ENCODE results near the gene KDM7A.
"Not testable (repeated sequence)": the region's sequence is repeated elsewhere in the genome, so short reads cannot be mapped to it uniquely, and the experiment has no call there.

DNA sequence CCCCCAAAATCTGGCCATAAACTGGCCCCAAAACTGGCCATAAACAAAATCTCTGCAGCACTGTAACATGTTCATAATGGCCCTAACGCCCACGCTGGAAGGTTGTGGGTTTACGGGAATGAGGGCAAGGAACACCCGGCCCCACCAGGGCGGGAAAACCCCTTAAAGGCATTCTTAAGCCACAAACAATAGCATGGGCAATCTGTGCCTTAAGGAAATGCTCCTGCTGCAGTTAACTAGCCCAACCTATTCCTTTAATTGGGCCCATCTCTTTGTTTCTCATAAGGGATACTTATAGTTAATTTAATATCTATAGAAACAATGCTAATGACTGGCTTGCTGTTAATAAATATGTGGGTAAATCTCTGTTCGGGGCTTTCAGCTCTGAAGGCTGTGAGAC is 26.2 kb upstream of the KDM7A start:
- TF ChIP-seq CTCF (IDR thresholded peaks at IDR 0.05); TCF12 (IDR thresholded peaks at IDR 0.05); RFX5 (IDR thresholded peaks at IDR 0.05; ENCODE audit: low read length); RCOR1 (IDR thresholded peaks at IDR 0.05; ENCODE audit: low read length); RAD21 (IDR thresholded peaks at IDR 0.05; ENCODE audit: low read length); TAF1 (IDR thresholded peaks at IDR 0.05; ENCODE audit: borderline replicate concordance, low read depth, low read length); JUND (IDR thresholded peaks at IDR 0.05); GATA2 (CRISPR knock-in tag; IDR thresholded peaks at IDR 0.05); USF2 (IDR thresholded peaks at IDR 0.05; ENCODE audit: borderline replicate concordance, low read depth, low read length); POLR2AphosphoS5 (IDR thresholded peaks at IDR 0.05; ENCODE audit: low read depth, low read length); SMC3 (IDR thresholded peaks at IDR 0.05; ENCODE audit: low read depth, low read length); FOXM1 (IDR thresholded peaks at IDR 0.05; ENCODE audit: low read depth); YY1 (IDR thresholded peaks at IDR 0.05; ENCODE audit: low read depth): not testable (repeated sequence)
- TF ChIP-seq, protein P1, sequence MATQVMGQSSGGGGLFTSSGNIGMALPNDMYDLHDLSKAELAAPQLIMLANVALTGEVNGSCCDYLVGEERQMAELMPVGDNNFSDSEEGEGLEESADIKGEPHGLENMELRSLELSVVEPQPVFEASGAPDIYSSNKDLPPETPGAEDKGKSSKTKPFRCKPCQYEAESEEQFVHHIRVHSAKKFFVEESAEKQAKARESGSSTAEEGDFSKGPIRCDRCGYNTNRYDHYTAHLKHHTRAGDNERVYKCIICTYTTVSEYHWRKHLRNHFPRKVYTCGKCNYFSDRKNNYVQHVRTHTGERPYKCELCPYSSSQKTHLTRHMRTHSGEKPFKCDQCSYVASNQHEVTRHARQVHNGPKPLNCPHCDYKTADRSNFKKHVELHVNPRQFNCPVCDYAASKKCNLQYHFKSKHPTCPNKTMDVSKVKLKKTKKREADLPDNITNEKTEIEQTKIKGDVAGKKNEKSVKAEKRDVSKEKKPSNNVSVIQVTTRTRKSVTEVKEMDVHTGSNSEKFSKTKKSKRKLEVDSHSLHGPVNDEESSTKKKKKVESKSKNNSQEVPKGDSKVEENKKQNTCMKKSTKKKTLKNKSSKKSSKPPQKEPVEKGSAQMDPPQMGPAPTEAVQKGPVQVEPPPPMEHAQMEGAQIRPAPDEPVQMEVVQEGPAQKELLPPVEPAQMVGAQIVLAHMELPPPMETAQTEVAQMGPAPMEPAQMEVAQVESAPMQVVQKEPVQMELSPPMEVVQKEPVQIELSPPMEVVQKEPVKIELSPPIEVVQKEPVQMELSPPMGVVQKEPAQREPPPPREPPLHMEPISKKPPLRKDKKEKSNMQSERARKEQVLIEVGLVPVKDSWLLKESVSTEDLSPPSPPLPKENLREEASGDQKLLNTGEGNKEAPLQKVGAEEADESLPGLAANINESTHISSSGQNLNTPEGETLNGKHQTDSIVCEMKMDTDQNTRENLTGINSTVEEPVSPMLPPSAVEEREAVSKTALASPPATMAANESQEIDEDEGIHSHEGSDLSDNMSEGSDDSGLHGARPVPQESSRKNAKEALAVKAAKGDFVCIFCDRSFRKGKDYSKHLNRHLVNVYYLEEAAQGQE (IDR thresholded peaks at IDR 0.05; ENCODE audit: low read depth, low read length), result not testable (repeated sequence)
